ENCODE data around the gene BACH2.

DNA sequence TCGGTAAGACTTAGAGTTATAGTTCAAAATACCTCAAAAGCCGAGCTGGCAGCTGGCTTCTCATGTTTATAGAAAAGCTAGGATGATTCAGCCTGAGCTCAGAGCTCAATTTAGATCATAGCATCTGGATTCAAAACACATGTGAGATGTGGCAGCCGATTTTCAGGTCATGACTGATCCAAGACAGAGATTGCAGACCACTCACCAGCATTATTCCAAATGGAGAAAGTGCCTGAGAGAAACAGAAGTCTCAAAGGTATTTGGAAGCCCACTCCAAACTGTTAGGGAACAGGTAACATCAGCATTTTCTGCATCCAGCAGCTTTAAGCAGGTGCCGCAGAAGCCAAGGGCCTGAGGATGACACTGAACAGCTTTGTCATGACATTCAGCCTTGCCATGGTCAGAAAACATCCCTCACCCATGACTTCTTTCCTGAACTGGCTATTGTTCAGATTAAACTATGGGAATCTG lies 102.2 kb downstream of the BACH2 start:
- TF ChIP-seq, protein P1, sequence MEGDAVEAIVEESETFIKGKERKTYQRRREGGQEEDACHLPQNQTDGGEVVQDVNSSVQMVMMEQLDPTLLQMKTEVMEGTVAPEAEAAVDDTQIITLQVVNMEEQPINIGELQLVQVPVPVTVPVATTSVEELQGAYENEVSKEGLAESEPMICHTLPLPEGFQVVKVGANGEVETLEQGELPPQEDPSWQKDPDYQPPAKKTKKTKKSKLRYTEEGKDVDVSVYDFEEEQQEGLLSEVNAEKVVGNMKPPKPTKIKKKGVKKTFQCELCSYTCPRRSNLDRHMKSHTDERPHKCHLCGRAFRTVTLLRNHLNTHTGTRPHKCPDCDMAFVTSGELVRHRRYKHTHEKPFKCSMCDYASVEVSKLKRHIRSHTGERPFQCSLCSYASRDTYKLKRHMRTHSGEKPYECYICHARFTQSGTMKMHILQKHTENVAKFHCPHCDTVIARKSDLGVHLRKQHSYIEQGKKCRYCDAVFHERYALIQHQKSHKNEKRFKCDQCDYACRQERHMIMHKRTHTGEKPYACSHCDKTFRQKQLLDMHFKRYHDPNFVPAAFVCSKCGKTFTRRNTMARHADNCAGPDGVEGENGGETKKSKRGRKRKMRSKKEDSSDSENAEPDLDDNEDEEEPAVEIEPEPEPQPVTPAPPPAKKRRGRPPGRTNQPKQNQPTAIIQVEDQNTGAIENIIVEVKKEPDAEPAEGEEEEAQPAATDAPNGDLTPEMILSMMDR (conservative IDR thresholded peaks at IDR 0.05): no peak
- TF ChIP-seq ZFX (IDR thresholded peaks at IDR 0.05): no peak

Data from C4-2B (cell line).